HEK293T (cell line): ENCODE results near the gene TMED10.

Experiments
- FOXK2 ChIP-seq: fragments of 450-650 bp; IDR thresholded peaks from 2 replicates; pipeline ENCODE4 v1.6.1; 2016; ENCODE audit warnings: mild to moderate bottlenecking
- FOXM1 ChIP-seq: fragments of 450-650 bp; IDR thresholded peaks from 2 replicates; pipeline ENCODE4 v1.6.1; 2017; ENCODE audit warnings: mild to moderate bottlenecking, borderline replicate concordance
- HDGF ChIP-seq: fragments of 450-650 bp; IDR thresholded peaks from 2 replicates; pipeline ENCODE4 v1.6.1; 2017; ENCODE audit warnings: antibody characterized with exemption, borderline replicate concordance
- NFRKB ChIP-seq: fragments of 450-650 bp; IDR thresholded peaks from 2 replicates; pipeline ENCODE4 v1.6.1; 2016; ENCODE audit warnings: mild to moderate bottlenecking, moderate library complexity
- SP1 ChIP-seq: fragments of 450-650 bp; IDR thresholded peaks from 2 replicates; pipeline ENCODE4 v1.6.1; 2017
- SUZ12 ChIP-seq: fragments of 450-650 bp; IDR thresholded peaks from 2 replicates; pipeline ENCODE4 v1.6.1; 2016; ENCODE audit warnings: mild to moderate bottlenecking
- TARDBP ChIP-seq: fragments of 450-650 bp; IDR thresholded peaks from 2 replicates; pipeline ENCODE4 v1.6.1; 2016
- TF ChIP-seq, protein P1 (sequence below): fragments of 450-650 bp; IDR thresholded peaks from 2 replicates; pipeline ENCODE4 v1.6.1; 2016

DNA sequence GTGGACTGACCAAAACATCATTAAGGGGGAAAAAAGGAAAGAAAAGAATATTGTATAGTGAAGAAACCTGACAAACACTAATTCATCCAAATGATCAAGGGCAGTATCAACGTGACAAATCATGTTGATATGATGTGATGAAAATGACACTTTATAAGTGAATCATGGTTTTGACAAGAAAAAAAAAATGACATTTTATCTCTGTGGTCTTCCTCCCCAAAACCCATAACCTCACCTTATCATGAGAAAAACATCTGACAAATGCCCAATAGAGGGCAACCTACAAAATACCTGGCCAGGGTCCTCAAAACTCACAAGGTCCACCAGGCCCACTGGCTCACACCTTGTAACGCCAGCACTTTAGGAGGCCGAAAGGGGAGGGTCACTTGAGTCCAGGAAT lies 13.8 kb downstream of the TMED10 start:
- TF ChIP-seq HDGF (no peak), FOXK2 (no peak), SUZ12 (no peak), FOXM1 (no peak), SP1 (no peak), TARDBP (no peak), NFRKB (no peak)
- TF ChIP-seq, protein P1, sequence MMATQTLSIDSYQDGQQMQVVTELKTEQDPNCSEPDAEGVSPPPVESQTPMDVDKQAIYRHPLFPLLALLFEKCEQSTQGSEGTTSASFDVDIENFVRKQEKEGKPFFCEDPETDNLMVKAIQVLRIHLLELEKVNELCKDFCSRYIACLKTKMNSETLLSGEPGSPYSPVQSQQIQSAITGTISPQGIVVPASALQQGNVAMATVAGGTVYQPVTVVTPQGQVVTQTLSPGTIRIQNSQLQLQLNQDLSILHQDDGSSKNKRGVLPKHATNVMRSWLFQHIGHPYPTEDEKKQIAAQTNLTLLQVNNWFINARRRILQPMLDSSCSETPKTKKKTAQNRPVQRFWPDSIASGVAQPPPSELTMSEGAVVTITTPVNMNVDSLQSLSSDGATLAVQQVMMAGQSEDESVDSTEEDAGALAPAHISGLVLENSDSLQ, result no peak
